ENCODE measurements around the gene EHBP1L1. TPM values are rescaled to one million over a fixed set of nuclear protein-coding genes. Genes with fewer than 3 reads are reported as not detected.
"Not testable (repeated sequence)": the region's sequence is repeated elsewhere in the genome, so short reads cannot be mapped to it uniquely, and the experiment has no call there.

EHBP1L1 gene
- total RNA-seq, 2 experiments from 2014 or later, result 94.0 to 99.4 TPM

- H3K27me3 Mint-ChIP-seq, result no peaks in the 10 kb centered on the region
- H3K36me3 Mint-ChIP-seq (ENCODE audit: low read depth), result peaks cover 42% of the 10 kb centered on the region
- intact Hi-C loops (cut with micrococcal nuclease), result no loop called here
- H3K9me3 Mint-ChIP-seq, result no peaks in the 10 kb centered on the region
- peak; percentile 75 for DNase-seq
- peak within 1 kb of the TSS; percentile 77 for H3K4me3 Mint-ChIP-seq
- H3K4me1 Mint-ChIP-seq (ENCODE audit: low read depth), result peaks cover 30% of the 10 kb centered on the region
- TF ChIP-seq CTCF (IDR thresholded peaks at IDR 0.05), result no peak
- POLR2A ChIA-PET, result interaction anchor here (0.7 to 23.0 kb wide), 12 partner anchors 9 to 141 kb away, joined by 3 to 320 read pairs (median 4); partner anchors contain the start of genes EHBP1L1, PCNX3 and RELA
- CTCF ChIA-PET, result interaction anchor here (0.9 to 3.2 kb wide), 8 partner anchors 11 to 323 kb away, joined by 3 to 17 read pairs (median 6); partner anchors contain the start of genes CDC42EP2 and PCNX3
- peak within 1 kb of the TSS; percentile 90 for H3K27ac Mint-ChIP-seq
- peak; percentile 63 for ATAC-seq
Observed at GRCh38 chr11:65637794-65638419, 62.1 kb downstream of the EHBP1L1 start, which contains the start of gene SIPA1. SIPA1 (plus strand) TSS chr11:65638101; CDS start chr11:65640922, 2,821 bp downstream.

DNA sequence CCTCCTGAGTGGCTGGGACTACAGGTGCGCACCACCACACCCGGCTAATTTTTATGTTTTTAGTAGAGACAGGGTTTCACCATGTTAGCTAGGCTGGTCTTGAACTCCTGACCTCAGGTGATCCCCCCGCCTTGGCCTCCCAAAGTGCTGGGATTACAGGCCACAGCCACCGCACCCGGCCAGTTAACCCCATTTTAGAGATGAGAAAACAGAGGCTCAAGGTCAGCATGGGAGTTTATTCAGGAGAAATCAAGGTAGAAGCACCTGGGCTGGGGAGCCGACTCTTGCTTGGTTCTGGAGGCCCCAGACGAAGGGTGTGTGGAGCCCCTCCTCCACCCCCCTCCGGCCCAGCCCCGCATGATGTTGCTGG lies 63.4 kb downstream of the EHBP1L1 start:
- DNase-seq; H3K9me3 Mint-ChIP-seq; H3K27me3 Mint-ChIP-seq; intact Hi-C loops (cut with micrococcal nuclease); ATAC-seq: not testable (repeated sequence)
- H3K27ac Mint-ChIP-seq, result peak overlapping the region; percentile 90
- ChIA-PET CTCF (interaction anchor here (0.9 to 3.2 kb wide), 10 partner anchors 13 to 383 kb away, joined by 3 to 17 read pairs (median 4); partner anchors contain the start of gene PCNX3), POLR2A (interaction anchor here (0.7 to 23.0 kb wide), 13 partner anchors 8 to 80 kb away, joined by 3 to 320 read pairs (median 4); partner anchors contain the start of genes EHBP1L1, KAT5, PCNX3 and RELA)
- peaks cover 53% of the 10 kb centered on the region for H3K36me3 Mint-ChIP-seq (ENCODE audit: low read depth)
- peak overlapping the region; percentile 77 for H3K4me3 Mint-ChIP-seq
- H3K4me1 Mint-ChIP-seq (ENCODE audit: low read depth), result peaks cover 37% of the 10 kb centered on the region

- ChIA-PET CTCF (interaction anchor here (0.9 to 3.2 kb wide), 8 partner anchors 13 to 382 kb away, joined by 3 to 17 read pairs (median 4); no protein-coding TSS in a partner anchor), POLR2A (interaction anchor here (0.7 to 23.0 kb wide), 12 partner anchors 9 to 72 kb away, joined by 3 to 320 read pairs (median 4); partner anchors contain the start of genes KAT5, PCNX3, RELA and ZNRD2)
- peak; percentile 83 for DNase-seq
- ATAC-seq, result peak; percentile 37
- Mint-ChIP-seq H3K4me3 (peak overlapping the region; percentile 77), H3K27me3 (no peaks in the 10 kb centered on the region), H3K9me3 (no peaks in the 10 kb centered on the region), H3K27ac (peak overlapping the region; percentile 90), H3K36me3 (ENCODE audit: low read depth) (peaks cover 56% of the 10 kb centered on the region), H3K4me1 (ENCODE audit: low read depth) (peaks cover 41% of the 10 kb centered on the region)
- intact Hi-C loops (cut with micrococcal nuclease), result no loop called here
- TF ChIP-seq CTCF (IDR thresholded peaks at IDR 0.05), result no peak
Observed at GRCh38 chr11:65639623-65640482, 64.0 kb downstream of the EHBP1L1 start.

- DNase-seq (peak; percentile 60), ATAC-seq (no peak)
- intact Hi-C loops (cut with micrococcal nuclease), result no loop called here
- ChIA-PET CTCF (interaction anchor here (1.6 to 3.2 kb wide), 3 partner anchors 12 to 71 kb away, joined by 5 to 17 read pairs (median 11); no protein-coding TSS in a partner anchor), POLR2A (interaction anchor here (1.0 to 23.0 kb wide), 7 partner anchors 14 to 142 kb away, joined by 3 to 320 read pairs (median 5); partner anchors contain the start of genes KAT5, MALAT1, PCNX3 and RELA)
- Mint-ChIP-seq H3K4me3 (peak overlapping the region; percentile 77), H3K36me3 (ENCODE audit: low read depth) (peaks cover 60% of the 10 kb centered on the region), H3K4me1 (ENCODE audit: low read depth) (peaks cover 37% of the 10 kb centered on the region), H3K27ac (peak overlapping the region; percentile 90), H3K9me3 (no peaks in the 10 kb centered on the region), H3K27me3 (no peaks in the 10 kb centered on the region)
- no peak for TF ChIP-seq CTCF (IDR thresholded peaks at IDR 0.05)
Observed at GRCh38 chr11:65640483-65641296, 64.8 kb downstream of the EHBP1L1 start.

Measured in activated CD8-positive, alpha-beta T cell treated with anti-CD3 and anti-CD28 coated beads for 36 hours (primary cell).